Hindlimb muscle (tissue), 1 donor: ENCODE measurements around the gene JMJD4. TPM values are rescaled to one million over a fixed set of nuclear protein-coding genes. Genes with fewer than 3 reads are reported as not detected.

Experiments
- DNase-seq: peaks from one replicate; pipeline ENCODE4 v3.0.0-alpha.2; 2013
- polyA plus RNA-seq: library from polyadenylated mRNA; unstranded; fragments of 120-200 nt; gene quantifications from one replicate; pipeline ENCODE4 v1.2.1, GENCODE V29; 2013; ENCODE audit not compliant: insufficient read length

The JMJD4 gene
- polyA plus RNA-seq, 1 donor: 20.7 TPM

GRCh38 chr1:227748496-227749182 is 13.5 kb upstream of the JMJD4 start:
- no peak for DNase-seq

GRCh38 chr1:227747948-227748495 is 12.9 kb upstream of the JMJD4 start:
- no peak for DNase-seq

DNA sequence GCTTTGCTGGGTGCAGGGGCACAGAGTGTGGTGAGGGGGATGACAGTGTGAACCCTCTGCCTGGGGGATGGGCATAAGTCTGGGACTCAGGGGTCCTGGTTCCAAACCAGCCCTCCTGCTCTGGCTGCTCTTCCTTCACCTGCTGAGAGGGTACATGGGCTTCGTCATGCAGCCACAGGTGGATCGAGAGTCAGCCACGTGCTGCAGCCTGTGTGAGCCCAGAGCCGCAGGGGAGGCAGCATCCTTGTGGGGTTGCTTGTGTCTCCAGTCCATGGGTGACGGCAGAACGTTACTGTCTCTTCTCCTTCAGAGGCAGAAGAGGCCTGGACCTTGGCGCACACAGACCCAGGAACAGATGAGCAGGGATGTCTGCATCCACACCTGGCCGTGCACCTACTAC is 12.3 kb upstream of the JMJD4 start:
- DNase-seq: no peak

DNA sequence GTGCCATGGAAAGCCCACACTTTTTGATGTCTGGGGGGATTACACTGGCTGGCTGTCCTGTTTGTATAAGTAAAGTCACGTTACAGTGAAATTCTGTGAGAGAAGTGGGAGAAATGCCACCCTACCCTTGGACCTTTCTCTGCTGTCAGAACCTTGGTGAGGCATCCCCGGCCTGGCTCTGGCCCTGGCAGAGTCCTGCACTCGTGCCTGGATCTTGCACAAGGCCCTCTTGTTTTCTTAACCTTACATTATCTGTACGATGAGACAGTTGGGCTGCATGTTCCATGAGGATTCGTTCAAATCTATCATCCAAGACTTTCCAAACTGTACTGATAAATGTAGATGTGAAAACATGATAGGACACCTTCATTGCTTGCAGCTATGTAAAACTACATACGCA is 11.6 kb upstream of the JMJD4 start:
- DNase-seq: no peak

DNA sequence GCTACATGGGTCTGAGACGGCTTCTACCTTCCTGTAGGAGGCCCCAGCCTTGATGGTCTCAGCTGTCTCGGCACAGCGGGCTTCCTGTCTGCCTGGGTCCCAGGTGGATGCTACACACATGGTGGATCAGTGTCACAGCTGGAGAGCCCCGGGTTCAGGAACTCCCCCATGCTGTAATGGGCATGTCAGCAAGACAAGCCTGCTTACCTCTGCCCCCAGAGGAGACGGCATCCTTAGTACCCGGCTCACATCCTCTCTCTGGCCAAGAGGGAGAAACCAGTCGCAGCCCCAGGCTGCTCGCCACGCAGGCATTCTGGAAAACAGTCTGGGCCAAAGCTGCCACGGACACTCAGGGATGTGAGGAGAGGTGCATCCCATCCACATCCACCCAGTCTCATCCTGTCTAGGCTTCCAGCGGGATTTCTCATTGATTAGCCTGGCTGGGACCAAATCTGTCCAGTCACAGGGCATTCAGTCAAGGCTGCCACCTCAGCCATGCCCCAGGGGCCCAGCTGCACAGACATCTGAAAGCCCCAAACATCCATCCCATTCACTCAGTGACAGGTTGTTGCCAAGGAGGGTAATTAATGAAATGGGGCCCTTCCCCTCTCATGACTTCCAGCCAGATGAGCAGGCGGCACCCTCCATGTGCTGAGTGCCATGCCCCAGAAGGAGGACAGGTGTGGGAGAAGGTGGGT is 10.6 kb upstream of the JMJD4 start:
- no peak for DNase-seq

- no peak for DNase-seq
Measured at GRCh38 chr1:227744668-227745067, 9.6 kb upstream of the JMJD4 start.

DNA sequence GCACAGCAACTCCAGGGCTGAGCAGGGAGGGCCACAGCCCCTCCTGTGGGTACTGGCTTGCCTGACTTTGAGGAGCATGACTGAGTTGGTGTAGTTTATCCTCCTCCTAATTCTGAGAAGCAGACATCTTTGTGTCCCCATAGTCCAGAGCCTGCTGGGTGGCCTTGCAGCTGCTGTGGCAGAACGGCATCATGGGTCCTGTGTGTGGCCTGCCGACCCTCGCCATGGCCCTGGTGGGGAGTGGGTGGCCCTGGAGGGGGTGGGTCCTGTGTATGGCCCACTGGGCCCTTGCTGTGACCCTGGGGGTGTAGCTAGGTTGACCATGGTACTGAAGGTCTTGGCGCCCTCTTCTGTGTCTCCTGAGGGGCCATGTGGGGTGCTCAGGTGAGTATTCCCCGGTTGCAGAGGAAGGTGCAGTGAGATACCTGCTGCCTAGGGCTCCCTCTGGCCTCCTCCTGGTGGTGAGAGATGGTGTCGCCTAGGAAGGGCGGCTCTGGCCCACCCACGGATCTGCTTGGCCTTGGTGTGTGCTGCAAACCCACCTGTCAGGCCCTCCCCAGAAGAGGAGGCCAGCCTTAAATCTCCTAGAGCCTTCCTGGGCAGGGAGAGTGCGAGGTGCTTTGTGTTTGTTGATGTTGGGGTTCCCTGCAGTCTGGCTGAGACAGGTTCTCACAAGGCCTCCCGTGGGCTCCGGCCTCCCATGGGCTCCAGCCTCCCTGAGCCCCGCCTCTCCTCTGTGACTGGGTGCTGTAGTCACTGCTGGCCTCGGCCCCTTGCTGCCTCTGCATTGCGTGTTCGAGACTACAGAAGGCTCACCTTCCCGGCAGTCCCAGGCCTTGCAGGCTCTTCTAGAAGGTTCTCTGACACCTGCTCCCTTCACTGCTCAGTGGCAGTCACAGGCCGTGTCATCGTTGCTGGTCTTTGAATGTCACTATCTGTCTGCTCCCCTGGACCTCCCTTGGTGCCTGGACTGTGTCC is 7.9 kb upstream of the JMJD4 start:
- no peak for DNase-seq

DNA sequence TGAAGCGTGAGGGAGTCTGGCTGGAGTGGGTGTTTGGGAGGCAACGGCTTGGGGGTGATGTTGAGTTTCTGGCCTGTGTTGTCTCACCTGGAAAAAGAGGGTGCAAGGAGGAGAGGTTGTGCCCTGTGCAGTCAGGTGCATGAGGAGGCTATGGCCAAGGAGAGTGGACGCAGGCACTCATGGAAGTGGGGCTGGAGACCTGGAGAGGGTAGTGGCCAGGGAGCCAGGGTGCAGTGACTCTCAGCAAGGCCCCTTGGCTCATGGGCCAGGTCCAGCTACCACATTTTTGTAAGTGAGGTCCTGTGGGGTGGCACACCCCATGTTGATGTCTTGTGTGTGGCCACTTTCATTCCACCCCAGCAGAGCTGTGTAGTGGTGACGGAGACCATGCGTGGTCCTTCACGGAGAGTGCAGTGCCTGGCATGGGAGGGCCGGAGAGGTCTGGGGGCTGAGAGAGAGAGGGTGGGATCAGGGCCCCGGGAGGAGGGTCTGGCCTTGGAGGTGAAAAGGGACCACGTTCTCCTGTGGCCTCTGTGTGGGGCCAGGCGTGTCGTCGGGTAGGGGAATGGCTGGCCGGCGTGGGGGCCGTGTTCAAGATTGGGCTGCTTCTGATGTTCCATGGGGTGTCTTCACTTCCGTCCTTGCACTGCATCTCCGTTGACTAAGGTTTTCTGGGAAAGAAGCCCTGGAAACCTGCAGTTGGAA is 6.2 kb upstream of the JMJD4 start:
- DNase-seq: no peak

- DNase-seq: no peak
Measured at GRCh38 chr1:227740401-227740960, 5.4 kb upstream of the JMJD4 start.

GRCh38 chr1:227739636-227740035 is 4.5 kb upstream of the JMJD4 start:
- no peak for DNase-seq

DNA sequence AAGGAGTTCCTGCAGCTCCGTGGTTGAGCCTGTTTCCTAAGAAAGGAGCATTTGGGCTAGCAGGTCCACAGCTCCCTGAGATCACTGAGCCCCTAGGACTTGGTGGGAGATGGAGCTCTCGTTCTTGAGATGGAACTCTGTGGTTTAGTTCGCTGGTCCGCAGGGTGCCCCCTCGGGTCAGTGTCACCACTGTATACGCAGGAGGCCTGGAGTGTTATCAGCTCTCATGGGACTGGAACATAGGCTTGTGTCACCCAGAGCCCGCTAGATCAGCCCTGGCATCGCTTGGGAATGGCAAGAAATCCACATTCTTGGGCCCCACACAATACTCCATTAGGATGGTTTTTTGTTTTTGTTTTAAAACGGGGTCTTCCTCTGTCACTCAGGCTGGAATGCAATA is 3.7 kb upstream of the JMJD4 start:
- DNase-seq: no peak

DNA sequence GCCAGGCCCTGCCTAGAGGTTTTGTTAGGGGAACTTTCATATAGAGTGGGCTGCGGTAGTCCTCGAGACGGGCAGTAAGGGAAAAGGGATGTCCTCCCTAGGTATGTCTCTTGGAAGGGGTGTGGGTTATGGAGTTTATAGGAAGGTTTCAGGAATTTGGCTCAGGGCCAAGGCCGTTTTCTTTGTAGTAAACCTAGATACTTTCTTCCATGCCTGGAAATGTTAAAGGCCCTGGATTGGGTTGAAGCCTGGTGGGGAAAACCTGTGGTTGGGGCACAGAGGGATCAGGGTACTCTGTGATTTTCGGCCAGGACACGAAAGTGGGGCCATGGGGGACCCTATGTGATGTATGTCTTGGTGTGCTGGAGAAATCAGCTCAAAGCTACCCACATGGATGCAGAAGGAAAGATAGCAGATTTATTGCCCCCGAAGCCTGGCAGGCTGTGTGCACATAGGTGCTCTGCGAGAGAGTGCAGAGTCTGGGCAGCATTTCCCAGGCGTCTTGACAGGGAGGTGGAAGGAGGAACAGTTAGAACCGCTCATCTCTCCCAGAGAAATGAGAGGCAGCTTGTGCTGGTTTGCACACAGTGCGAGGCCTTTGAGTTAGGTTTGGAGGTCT is 1.8 kb upstream of the JMJD4 start:
- DNase-seq: no peak

GRCh38 chr1:227735539-227736285 is 610 bp upstream of the JMJD4 start:
- no peak for DNase-seq

DNA sequence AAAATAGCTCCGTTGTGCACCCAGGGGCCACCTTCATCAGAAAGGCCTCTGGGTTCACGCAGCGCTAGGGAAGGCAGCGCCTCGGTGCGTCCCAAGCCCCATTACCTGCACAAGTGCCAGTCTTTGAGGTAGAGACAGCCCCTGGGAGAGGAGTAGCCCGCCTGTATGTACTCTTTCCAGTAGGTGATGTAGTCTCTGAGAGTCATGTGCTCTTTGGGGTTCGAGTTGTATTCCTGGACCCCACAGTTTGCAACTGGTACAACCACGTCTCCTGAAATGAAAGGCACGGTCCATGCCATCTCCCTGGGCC is 601 bp downstream of the JMJD4 start:
- no peak for DNase-seq

- DNase-seq: no peak
Measured at GRCh38 chr1:227733751-227734545, 1.2 kb downstream of the JMJD4 start.

- DNase-seq: no peak
Measured at GRCh38 chr1:227733309-227733705, 1.8 kb downstream of the JMJD4 start.

- DNase-seq: no peak
Measured at GRCh38 chr1:227732586-227733308, 2.4 kb downstream of the JMJD4 start.

- DNase-seq: no peak
Measured at GRCh38 chr1:227731696-227732585, 3.2 kb downstream of the JMJD4 start.
